A673 (cell line): ENCODE data around the gene GLCCI1.

ENCODE experiments used
- EZH2 ChIP-seq: fragments of 200-600 bp; sonication (generic); IDR thresholded peaks from 2 replicates; pipeline ENCODE4 v1.6.1; 2017; ENCODE audit warnings: borderline replicate concordance, low read depth, mild to moderate bottlenecking, mixed read lengths, antibody characterized with exemption, low read length; ENCODE audit not compliant: poor library complexity, severe bottlenecking
- TF ChIP-seq, protein P1 (sequence below): fragments of 300-800, 200-600 bp; sonication (generic); conservative IDR thresholded peaks from 2 replicates; pipeline ENCODE4 v1.5.1; 2017; ENCODE audit warnings: low read depth, mild to moderate bottlenecking, antibody characterized with exemption, low read length, moderate library complexity, mixed read lengths

DNA sequence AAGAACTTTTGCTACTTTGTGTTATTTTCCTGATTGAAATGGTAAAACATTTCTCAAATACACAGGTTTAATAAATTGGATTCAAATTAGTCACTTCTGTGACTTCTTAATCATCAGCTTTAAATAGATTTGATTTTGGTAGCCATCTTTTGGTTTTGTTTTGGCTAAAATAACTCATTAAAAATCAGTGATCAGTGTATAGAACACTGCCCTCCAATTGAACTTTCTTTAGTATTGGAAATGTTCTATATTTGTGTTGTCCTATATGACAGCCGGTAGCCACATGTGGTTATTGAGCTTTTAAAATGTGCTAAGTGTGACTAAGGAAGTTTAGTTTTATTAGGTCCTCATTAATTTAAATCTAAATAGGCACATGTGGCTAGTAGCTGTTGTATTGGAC is 50.4 kb downstream of the GLCCI1 start:
- TF ChIP-seq EZH2: no peak
- TF ChIP-seq, protein P1, sequence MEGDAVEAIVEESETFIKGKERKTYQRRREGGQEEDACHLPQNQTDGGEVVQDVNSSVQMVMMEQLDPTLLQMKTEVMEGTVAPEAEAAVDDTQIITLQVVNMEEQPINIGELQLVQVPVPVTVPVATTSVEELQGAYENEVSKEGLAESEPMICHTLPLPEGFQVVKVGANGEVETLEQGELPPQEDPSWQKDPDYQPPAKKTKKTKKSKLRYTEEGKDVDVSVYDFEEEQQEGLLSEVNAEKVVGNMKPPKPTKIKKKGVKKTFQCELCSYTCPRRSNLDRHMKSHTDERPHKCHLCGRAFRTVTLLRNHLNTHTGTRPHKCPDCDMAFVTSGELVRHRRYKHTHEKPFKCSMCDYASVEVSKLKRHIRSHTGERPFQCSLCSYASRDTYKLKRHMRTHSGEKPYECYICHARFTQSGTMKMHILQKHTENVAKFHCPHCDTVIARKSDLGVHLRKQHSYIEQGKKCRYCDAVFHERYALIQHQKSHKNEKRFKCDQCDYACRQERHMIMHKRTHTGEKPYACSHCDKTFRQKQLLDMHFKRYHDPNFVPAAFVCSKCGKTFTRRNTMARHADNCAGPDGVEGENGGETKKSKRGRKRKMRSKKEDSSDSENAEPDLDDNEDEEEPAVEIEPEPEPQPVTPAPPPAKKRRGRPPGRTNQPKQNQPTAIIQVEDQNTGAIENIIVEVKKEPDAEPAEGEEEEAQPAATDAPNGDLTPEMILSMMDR: no peak
